HepG2 (cell line): ENCODE data around the gene AK8. TPM values are rescaled to one million over a fixed set of nuclear protein-coding genes. Genes with fewer than 3 reads are reported as not detected.

ENCODE experiments used
- ATAC-seq: fragments of 200-7000 bp; cut with Tn5 transposase; 3 replicates; pipeline ENCODE4 v1.9.1; 2020; ENCODE audit warnings: mild to moderate bottlenecking, moderate library complexity
- BruUV-seq: library from RNA; stranded (reverse); fragments of 400-500 nt; replicated peaks from 2 replicates; lab custom pipeline; 2021; lab: Mats Ljungman, UMichigan
- CTCF ChIA-PET: fragments of 300-600 bp; formaldehyde crosslinking; extraction: SDS; loops from one replicate; lab custom pipeline; 2021; ENCODE audit warnings: low total read pairs, inconsistent platforms, low intra/inter-chr PET ratio; lab: Yijun Ruan, JAX
- POLR2A ChIA-PET: fragments of 350-600 bp; sonication (Branson Sonifier 250); formaldehyde crosslinking; loops from one replicate; lab custom pipeline; 2020; ENCODE audit warnings: antibody characterized with exemption, inconsistent platforms; lab: Yijun Ruan, JAX
- DNase-seq: peaks from one replicate; pipeline ENCODE4 v3.0.0-alpha.2; 2015; ENCODE audit warnings: low spot score
- FAIRE-seq: peaks from 3 replicates; lab custom pipeline; 2011; peaks lifted over from hg19 to GRCh38; lab: Jason Lieb, UNC
- H2AFZ ChIP-seq: one replicate; pipeline ENCODE4 v1.6.1; 2011; ENCODE audit warnings: low read length, inconsistent platforms
- H3K27ac ChIP-seq: fragments of 300-600 bp; 3 replicates; pipeline ENCODE4 v1.8.0; 2011; ENCODE audit warnings: mixed run types, mild to moderate bottlenecking, mixed read lengths, low read length, inconsistent platforms; ENCODE audit not compliant: insufficient read depth; ENCODE audit errors: extremely low read length
- H3K27me3 ChIP-seq, 2 experiments: fragments of 200-600 bp in 1 of 2; 2 replicates in 1 of 2; 3 replicates in 1 of 2; pipeline versions ENCODE4 v1.6.0 to v1.8.0; 2011; ENCODE audit warnings: low read length in 2 of 2, mild to moderate bottlenecking in 2 of 2, moderate library complexity in 2 of 2, inconsistent platforms in 1 of 2; ENCODE audit not compliant: insufficient read depth in 2 of 2, control insufficient read depth in 1 of 2
- H3K36me3 ChIP-seq, 2 experiments: fragments of 200-600 bp in 1 of 2; replicated peaks in 1 of 2; 2 replicates in 1 of 2; 3 replicates in 1 of 2; pipeline versions ENCODE4 v1.5.1 to v1.8.0; 2011; ENCODE audit warnings: low read length in 2 of 2, inconsistent platforms in 1 of 2; ENCODE audit not compliant: insufficient read depth in 2 of 2, control insufficient read depth in 1 of 2
- H3K4me1 ChIP-seq: 2 replicates; pipeline ENCODE4 v1.5.1; 2012; ENCODE audit warnings: low read length, inconsistent platforms; ENCODE audit not compliant: insufficient read depth
- H3K4me2 ChIP-seq: 2 replicates; pipeline ENCODE4 v1.6.0; 2011; ENCODE audit warnings: low read depth, low read length, inconsistent platforms
- H3K4me3 ChIP-seq, 3 experiments: fragments of 200-600 bp in 1 of 3; sonication (generic), shearing (Covaris generic) in 1 of 3; replicated peaks in 1 of 3; 2 replicates each; pipeline ENCODE4 v1.5.1; 2011 to 2016; ENCODE audit warnings: low read length in 3 of 3, inconsistent platforms in 2 of 3, low read depth in 2 of 3, mild to moderate bottlenecking in 2 of 3, control low read depth in 1 of 3, mixed read lengths in 1 of 3; ENCODE audit not compliant: insufficient read depth in 1 of 3
- H3K79me2 ChIP-seq: one replicate; pipeline ENCODE4 v1.6.1; 2011; ENCODE audit warnings: low read length, inconsistent platforms; ENCODE audit not compliant: insufficient read depth
- H3K9ac ChIP-seq: 2 replicates; pipeline ENCODE4 v1.6.0; 2011; ENCODE audit warnings: mild to moderate bottlenecking, low read depth, low read length, inconsistent platforms; ENCODE audit not compliant: insufficient read depth
- H3K9me3 ChIP-seq: 2 replicates; pipeline ENCODE4 v1.5.1; 2012; ENCODE audit warnings: mild to moderate bottlenecking, low read length
- H4K20me1 ChIP-seq: 2 replicates; pipeline ENCODE4 v1.6.0; 2011; ENCODE audit warnings: inconsistent platforms, mild to moderate bottlenecking, low read length, moderate library complexity; ENCODE audit not compliant: insufficient read depth
- MAFF ChIP-seq: IDR thresholded peaks from 2 replicates; pipeline ENCODE4 v1.6.1; 2011; ENCODE audit warnings: low read depth, low read length, improper control_type of control experiment
- MAFK ChIP-seq, 2 experiments: IDR thresholded peaks in 1 of 2; conservative IDR thresholded peaks in 1 of 2; 2 replicates each; pipeline ENCODE4 v1.6.1; 2011; ENCODE audit warnings: improper control_type of control experiment in 2 of 2, low read length in 2 of 2
- WGBS: methylation state at CpG from one replicate; pipeline ENCODE4 v1.1.6; 2017; ENCODE audit warnings: low lambda C conversion rate; 5-methylcytosine and 5-hydroxymethylcytosine counted together
- in situ Hi-C: cut with HindIII; loops from 2 replicates; pipeline ENCODE4 v1.10.0; 2017; ENCODE audit warnings: low pct_unique_long_range_greater_than_20kb; ENCODE audit not compliant: extremely low pct_ligation_motif_present
- intact Hi-C: fragments of 100-400 bp; cut with micrococcal nuclease; formaldehyde crosslinking; loops from one replicate; pipeline ENCODE4 v1.10.0; 2022; ENCODE audit not compliant: unreplicated experiment
- polyA plus RNA-seq, 8 experiments: library from polyadenylated mRNA; depleted of rRNA in 3 of 8; stranded (reverse) in 7 of 8; unstranded in 1 of 8; fragments of >200 nt; fragmentation: Illumina TruSeq in 4 of 8; extraction: Trizol in 4 of 8; gene quantifications; 2 replicates each; pipeline versions ENCODE4 v1.2.1 to v1.2.3, GENCODE V29; 2011 to 2016; ENCODE audit warnings: low read depth in 4 of 8, missing spikeins in 1 of 8, mixed read lengths in 1 of 8; ENCODE audit not compliant: insufficient read depth in 1 of 8
- total RNA-seq, 5 experiments: library from RNA; depleted of rRNA; stranded (reverse); fragments of >200 nt; fragmentation: Illumina TruSeq; extraction: Trizol; gene quantifications; 2 replicates each; pipeline ENCODE4 v1.2.3, GENCODE V29; 2016; ENCODE audit warnings: low read depth in 1 of 5
- TF ChIP-seq, protein P1 (sequence below), 2 experiments: sonication (generic) in 1 of 2; formaldehyde crosslinking in 1 of 2; IDR thresholded peaks; 2 replicates each; pipeline versions ENCODE4 v1.5.1 to v1.6.1; 2011 to 2020; ENCODE audit warnings: borderline replicate concordance in 1 of 2, low read depth in 1 of 2, low read length in 1 of 2, mild to moderate bottlenecking in 1 of 2, missing genetic modification reagents in 1 of 2, moderate library complexity in 1 of 2
- TF ChIP-seq, protein P2 (sequence below): sonication (generic); formaldehyde crosslinking; IDR thresholded peaks from 2 replicates; pipeline ENCODE4 v1.8.0; 2022; ENCODE audit warnings: mild to moderate bottlenecking, missing genetic modification reagents, borderline replicate concordance
- TF ChIP-seq, protein P3 (sequence below): sonication (generic); formaldehyde crosslinking; IDR thresholded peaks from 2 replicates; pipeline ENCODE4 v1.4.0; 2020; ENCODE audit warnings: missing genetic modification reagents

AK8 gene
- total and polyA plus RNA-seq, 2 of the 13 experiments (the other 11 are each of a cell fraction or from before 2014, with no cell fraction given): 0.11 TPM; not detected in 1

DNA sequence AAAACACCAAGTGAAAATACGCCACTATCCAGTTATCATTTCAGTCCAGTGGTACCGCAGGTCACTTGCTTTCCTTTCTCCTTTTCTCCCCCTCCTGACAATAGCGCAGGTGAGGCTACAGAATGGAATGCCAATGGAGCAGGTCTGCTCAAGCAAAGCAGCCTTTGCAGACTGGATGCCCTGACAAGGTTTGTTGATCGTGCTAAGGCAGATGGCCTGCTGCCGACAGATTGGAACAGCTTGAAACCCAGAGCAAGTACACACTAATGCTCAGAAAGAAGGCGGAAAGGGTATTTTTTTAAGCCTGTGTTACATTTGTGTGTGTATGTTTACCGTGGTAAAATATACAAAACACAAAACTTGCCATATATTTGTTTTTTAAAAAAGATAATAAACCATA, 20.0 kb upstream of the AK8 start:
- TF ChIP-seq, protein P1, sequence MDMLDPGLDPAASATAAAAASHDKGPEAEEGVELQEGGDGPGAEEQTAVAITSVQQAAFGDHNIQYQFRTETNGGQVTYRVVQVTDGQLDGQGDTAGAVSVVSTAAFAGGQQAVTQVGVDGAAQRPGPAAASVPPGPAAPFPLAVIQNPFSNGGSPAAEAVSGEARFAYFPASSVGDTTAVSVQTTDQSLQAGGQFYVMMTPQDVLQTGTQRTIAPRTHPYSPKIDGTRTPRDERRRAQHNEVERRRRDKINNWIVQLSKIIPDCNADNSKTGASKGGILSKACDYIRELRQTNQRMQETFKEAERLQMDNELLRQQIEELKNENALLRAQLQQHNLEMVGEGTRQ (IDR thresholded peaks at IDR 0.05; ENCODE audit: low read depth, low read length): no peak
- TF ChIP-seq, protein P1 (CRISPR knock-in tag; IDR thresholded peaks at IDR 0.05; ENCODE audit: borderline replicate concordance): no peak
- TF ChIP-seq, protein P2, sequence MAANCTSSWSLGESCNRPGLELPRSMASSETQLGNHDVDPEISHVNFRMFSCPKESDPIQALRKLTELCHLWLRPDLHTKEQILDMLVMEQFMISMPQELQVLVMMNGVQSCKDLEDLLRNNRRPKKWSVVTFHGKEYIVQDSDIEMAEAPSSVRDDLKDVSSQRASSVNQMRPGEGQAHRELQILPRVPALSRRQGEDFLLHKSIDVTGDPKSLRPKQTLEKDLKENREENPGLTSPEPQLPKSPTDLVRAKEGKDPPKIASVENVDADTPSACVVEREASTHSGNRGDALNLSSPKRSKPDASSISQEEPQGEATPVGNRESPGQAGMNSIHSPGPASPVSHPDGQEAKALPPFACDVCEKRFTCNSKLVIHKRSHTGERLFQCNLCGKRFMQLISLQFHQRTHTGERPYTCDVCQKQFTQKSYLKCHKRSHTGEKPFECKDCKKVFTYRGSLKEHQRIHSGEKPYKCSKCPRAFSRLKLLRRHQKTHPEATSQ: no peak
- CTCF ChIA-PET: no interaction called here
- Histone ChIP-seq H3K79me2 (no peaks in the 10 kb centered on the region), H3K9ac (no peak overlapping the region), H3K27me3 (no peaks in the 10 kb centered on the region), H3K36me3 (peaks cover 32 to 68% of the 10 kb centered on the region in 2 experiments), H3K4me1 (0 out of 2 replicates have a peak, but pooled peaks cover 5% of the 10 kb centered on the region), H3K27ac (no peak overlapping the region), H4K20me1 (no peaks in the 10 kb centered on the region; the same call in 1 of the 2 replicates), H2AFZ (no peak overlapping the region), H3K4me2 (no peak overlapping the region), H3K9me3 (no peaks in the 10 kb centered on the region), H3K4me3 (no peak overlapping the region)
- ATAC-seq (no peak), DNase-seq (no peak), FAIRE-seq (no peak)
- POLR2A ChIA-PET: no interaction called here
- WGBS: 95% methylated on average over 7 of the region's 7 CpGs
- in situ Hi-C loops (no loop called here), intact Hi-C loops (no loop called here)
- no TSS peak for BruUV-seq

DNA sequence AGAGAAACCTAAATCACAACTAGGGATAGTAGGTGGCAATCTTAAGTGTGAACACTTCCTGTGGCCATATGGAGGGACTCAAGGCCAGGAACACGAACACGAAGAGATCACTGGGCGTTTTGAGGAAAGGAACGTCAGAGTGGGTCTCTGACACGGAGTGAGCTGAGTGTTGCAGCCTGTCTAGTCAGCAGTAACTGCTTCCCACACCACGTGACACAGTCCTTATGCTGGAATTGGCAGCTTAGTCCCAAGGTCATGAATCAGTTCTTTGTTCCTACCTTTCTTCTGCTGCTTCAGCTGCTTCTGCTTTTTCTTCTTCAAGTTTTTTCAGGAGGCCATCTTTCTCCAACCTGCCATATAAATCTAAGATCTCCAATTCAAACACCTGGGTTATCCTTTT, 18.8 kb upstream of the AK8 start:
- peaks cover 32 to 63% of the 10 kb centered on the region in 2 experiments for H3K36me3 ChIP-seq
- no peaks in the 10 kb centered on the region for H3K9me3 ChIP-seq
- no peak for DNase-seq
- in situ Hi-C loops (no loop called here), intact Hi-C loops (no loop called here)
- 91% methylated on average over 6 of the region's 6 CpGs for whole genome bisulfite sequencing
- no peak overlapping the region for H2AFZ ChIP-seq
- H3K4me2 ChIP-seq: no peak overlapping the region
- H4K20me1 ChIP-seq: no peaks in the 10 kb centered on the region; the same call in 1 of the 2 replicates
- no peak overlapping the region for H3K9ac ChIP-seq
- CTCF ChIA-PET: no interaction called here
- H3K4me1 ChIP-seq: peaks cover 13% of the 10 kb centered on the region
- no peak overlapping the region for H3K4me3 ChIP-seq
- FAIRE-seq: no peak
- TF ChIP-seq, protein P3, sequence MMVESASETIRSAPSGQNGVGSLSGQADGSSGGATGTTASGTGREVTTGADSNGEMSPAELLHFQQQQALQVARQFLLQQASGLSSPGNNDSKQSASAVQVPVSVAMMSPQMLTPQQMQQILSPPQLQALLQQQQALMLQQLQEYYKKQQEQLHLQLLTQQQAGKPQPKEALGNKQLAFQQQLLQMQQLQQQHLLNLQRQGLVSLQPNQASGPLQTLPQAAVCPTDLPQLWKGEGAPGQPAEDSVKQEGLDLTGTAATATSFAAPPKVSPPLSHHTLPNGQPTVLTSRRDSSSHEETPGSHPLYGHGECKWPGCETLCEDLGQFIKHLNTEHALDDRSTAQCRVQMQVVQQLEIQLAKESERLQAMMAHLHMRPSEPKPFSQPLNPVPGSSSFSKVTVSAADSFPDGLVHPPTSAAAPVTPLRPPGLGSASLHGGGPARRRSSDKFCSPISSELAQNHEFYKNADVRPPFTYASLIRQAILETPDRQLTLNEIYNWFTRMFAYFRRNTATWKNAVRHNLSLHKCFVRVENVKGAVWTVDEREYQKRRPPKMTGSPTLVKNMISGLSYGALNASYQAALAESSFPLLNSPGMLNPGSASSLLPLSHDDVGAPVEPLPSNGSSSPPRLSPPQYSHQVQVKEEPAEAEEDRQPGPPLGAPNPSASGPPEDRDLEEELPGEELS (CRISPR knock-in tag): no peak
- 0 out of 2 replicates have a peak, but pooled peaks have one; percentile 11 for TF ChIP-seq MAFF
- TF ChIP-seq MAFK (conservative IDR thresholded peaks at IDR 0.05 in 1 of 2, IDR thresholded peaks at IDR 0.05 in 1 of 2; ENCODE audit: low read length in 2 of 2): peak in 1 of 2 experiments; percentile 28; a peak in 2 of 4 replicates
- no peaks in the 10 kb centered on the region for H3K79me2 ChIP-seq
- POLR2A ChIA-PET: no interaction called here
- no peak overlapping the region for H3K27ac ChIP-seq
- H3K27me3 ChIP-seq: no peaks in the 10 kb centered on the region
- no TSS peak for BruUV-seq
- ATAC-seq: no peak
